HFFc6 (cell line): ENCODE data around the gene MROH2B. TPM values are rescaled to one million over a fixed set of nuclear protein-coding genes. Genes with fewer than 3 reads are reported as not detected.

Experiments
- DNase-seq: peaks from one replicate; pipeline ENCODE4 v3.0.0-alpha.2; 2018
- H3K27ac Mint-ChIP-seq: 2 replicates; pipeline ENCODE4 v1.8.0; 2020; ENCODE audit warnings: mild to moderate bottlenecking, mixed read lengths
- H3K27me3 Mint-ChIP-seq: 2 replicates; pipeline ENCODE4 v1.8.0; 2021; ENCODE audit warnings: mild to moderate bottlenecking, moderate library complexity, mixed read lengths; ENCODE audit not compliant: insufficient read depth
- H3K36me3 Mint-ChIP-seq: 2 replicates; pipeline ENCODE4 v1.8.0; 2021; ENCODE audit warnings: low read depth, mixed read lengths
- H3K4me1 Mint-ChIP-seq: 2 replicates; pipeline ENCODE4 v1.8.0; 2020; ENCODE audit warnings: low read depth, mixed read lengths
- H3K4me3 Mint-ChIP-seq: 2 replicates; pipeline ENCODE4 v1.8.0; 2020; ENCODE audit warnings: mild to moderate bottlenecking, moderate library complexity, mixed read lengths
- H3K9me3 Mint-ChIP-seq: 2 replicates; pipeline ENCODE4 v1.8.0; 2020; ENCODE audit warnings: mild to moderate bottlenecking, mixed read lengths
- total RNA-seq, 6 experiments: library from RNA; stranded (reverse); fragmentation: NEBNext Ultra II Directional; extraction: Animal tissue kit (Norgen Biotek cat#: 25700); gene quantifications; 2 replicates in 1 of 6; 3 replicates in 5 of 6; pipeline ENCODE4 v1.2.3, GENCODE V29; 2021
- TF ChIP-seq, protein P1 (sequence below): fragments of 200-600 bp; sonication (generic); IDR thresholded peaks from 2 replicates; pipeline ENCODE4 v1.5.0; 2021; ENCODE audit warnings: antibody characterized with exemption, mild to moderate bottlenecking

The MROH2B gene
- total RNA-seq, 6 experiments from 2014 or later, result not detected

DNA sequence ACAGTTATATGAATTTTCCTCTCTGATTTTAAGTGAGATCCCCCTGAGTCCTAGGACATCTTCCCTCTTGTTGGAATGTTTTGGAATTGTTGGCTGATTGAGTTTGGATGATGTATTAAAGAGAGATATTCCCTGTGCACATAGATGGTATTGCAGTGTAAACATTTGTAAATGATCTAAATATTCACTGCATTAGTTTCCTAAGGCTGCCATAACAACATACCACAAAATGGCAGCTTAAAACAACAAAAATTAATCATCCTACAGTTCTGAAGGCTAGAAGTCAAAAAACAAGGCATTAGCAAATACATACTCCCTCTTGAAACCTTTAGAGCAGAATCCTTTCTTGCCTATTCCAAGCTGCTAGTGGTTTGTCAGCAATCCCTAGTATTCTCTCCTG is 38.0 kb upstream of the MROH2B start:
- Mint-ChIP-seq H3K36me3 (peaks cover 10% of the 10 kb centered on the region; the same call in 1 of the 2 replicates), H3K4me1 (peaks cover 58% of the 10 kb centered on the region), H3K4me3 (peak overlapping the region; percentile 1; the same call in 1 of the 2 replicates), H3K27me3 (0 out of 2 replicates have a peak, but pooled peaks cover 1% of the 10 kb centered on the region), H3K27ac (peak overlapping the region; percentile 63; the same call in 1 of the 2 replicates), H3K9me3 (no peaks in the 10 kb centered on the region)
- peak; percentile 46 for DNase-seq
- TF ChIP-seq, protein P1, sequence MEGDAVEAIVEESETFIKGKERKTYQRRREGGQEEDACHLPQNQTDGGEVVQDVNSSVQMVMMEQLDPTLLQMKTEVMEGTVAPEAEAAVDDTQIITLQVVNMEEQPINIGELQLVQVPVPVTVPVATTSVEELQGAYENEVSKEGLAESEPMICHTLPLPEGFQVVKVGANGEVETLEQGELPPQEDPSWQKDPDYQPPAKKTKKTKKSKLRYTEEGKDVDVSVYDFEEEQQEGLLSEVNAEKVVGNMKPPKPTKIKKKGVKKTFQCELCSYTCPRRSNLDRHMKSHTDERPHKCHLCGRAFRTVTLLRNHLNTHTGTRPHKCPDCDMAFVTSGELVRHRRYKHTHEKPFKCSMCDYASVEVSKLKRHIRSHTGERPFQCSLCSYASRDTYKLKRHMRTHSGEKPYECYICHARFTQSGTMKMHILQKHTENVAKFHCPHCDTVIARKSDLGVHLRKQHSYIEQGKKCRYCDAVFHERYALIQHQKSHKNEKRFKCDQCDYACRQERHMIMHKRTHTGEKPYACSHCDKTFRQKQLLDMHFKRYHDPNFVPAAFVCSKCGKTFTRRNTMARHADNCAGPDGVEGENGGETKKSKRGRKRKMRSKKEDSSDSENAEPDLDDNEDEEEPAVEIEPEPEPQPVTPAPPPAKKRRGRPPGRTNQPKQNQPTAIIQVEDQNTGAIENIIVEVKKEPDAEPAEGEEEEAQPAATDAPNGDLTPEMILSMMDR, result peak; percentile 18; the same call in 1 of the 2 replicates

DNA sequence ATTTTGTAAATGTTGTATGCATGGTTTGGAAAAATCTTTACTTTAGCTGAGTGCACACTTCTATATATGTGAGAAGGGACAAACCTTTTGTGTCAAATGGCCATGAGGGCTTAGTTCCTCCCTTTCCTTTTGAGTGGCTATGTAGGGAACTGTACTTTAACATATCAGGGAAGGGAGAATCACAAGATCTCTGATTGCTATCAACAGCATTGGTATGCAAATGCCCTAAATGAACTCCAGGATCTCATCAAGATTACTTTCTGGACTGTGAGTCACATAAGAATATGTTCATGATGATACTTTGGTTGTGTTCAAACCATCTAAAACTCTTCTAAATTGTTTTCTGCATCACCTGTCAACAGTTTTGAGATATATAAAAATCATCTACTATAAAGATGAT is 31.2 kb upstream of the MROH2B start:
- Mint-ChIP-seq H3K9me3 (no peaks in the 10 kb centered on the region), H3K27me3 (no peaks in the 10 kb centered on the region), H3K36me3 (peaks cover 3% of the 10 kb centered on the region; the same call in 1 of the 2 replicates), H3K4me1 (no peaks in the 10 kb centered on the region; the same call in 1 of the 2 replicates), H3K27ac (no peak overlapping the region), H3K4me3 (no peak overlapping the region)
- TF ChIP-seq, protein P1, result no peak
- DNase-seq, result no peak

DNA sequence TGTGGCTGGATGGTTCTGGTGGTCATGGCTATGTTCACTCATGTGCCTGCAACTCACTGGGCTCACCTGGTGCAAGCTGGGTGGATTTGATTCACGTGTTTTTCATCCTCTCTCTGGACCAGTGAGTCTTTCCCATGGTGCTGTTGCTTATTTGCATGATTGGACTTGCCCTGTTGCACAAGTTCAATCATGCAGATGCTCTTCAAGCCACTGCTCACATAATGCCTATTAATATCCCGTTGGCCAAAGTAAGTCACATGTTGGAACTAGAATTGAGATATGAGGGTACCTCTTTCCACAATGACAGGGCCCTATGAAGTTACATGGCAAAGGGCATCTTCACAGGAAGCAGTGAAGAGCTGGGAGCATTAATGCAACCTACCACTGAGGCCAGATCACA is 26.5 kb upstream of the MROH2B start:
- Mint-ChIP-seq H3K36me3 (no peaks in the 10 kb centered on the region; the same call in 1 of the 2 replicates), H3K4me3 (no peak overlapping the region), H3K4me1 (peaks cover 10% of the 10 kb centered on the region; the same call in 1 of the 2 replicates), H3K9me3 (peaks cover 2% of the 10 kb centered on the region; the same call in 1 of the 2 replicates), H3K27ac (no peak overlapping the region), H3K27me3 (no peaks in the 10 kb centered on the region)
- no peak for DNase-seq
- TF ChIP-seq, protein P1, result no peak

DNA sequence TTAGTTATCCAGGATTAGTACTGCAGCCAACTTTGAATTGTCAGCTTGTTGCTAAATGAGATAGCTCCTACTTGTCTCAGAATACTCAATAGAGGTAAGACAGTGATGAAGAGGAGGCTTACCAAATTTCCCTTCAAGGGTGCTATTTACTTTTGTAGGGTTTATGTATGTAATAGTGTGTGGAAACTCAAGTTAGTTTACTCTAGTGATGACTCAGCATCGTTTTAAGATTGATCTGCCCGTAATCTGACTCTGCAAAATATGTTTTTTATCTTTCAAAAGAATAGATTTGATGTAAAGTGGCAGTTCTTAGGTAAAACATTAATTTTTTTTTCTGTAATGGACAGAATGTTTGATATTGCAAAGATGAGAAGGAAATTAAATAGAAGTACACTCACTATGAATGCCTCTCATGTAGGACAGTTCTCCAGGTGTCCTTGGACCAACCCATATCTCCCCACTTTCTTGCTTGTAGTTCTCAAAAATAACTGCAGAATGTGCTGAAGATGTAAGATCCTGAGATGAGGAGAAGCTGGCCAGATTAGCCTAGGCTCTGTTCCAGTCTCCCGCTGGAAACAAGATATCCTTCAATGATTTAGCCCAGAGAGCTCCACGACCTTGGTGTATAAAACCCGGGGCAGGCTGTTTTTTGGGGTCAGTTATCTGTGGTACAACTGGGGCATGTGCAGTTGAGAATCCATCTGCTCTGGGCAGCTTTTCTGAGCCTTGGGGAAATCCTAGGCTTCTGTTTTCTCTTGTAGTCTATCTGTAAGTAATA is 24.4 kb upstream of the MROH2B start:
- no peak overlapping the region for H3K4me3 Mint-ChIP-seq
- no peak for DNase-seq
- no peaks in the 10 kb centered on the region; the same call in 1 of the 2 replicates for H3K36me3 Mint-ChIP-seq
- TF ChIP-seq, protein P1, result no peak
- H3K27me3 Mint-ChIP-seq, result no peaks in the 10 kb centered on the region
- H3K27ac Mint-ChIP-seq, result no peak overlapping the region
- H3K4me1 Mint-ChIP-seq, result peaks cover 10% of the 10 kb centered on the region; the same call in 1 of the 2 replicates
- H3K9me3 Mint-ChIP-seq, result peaks cover 11% of the 10 kb centered on the region; the same call in 1 of the 2 replicates

DNA sequence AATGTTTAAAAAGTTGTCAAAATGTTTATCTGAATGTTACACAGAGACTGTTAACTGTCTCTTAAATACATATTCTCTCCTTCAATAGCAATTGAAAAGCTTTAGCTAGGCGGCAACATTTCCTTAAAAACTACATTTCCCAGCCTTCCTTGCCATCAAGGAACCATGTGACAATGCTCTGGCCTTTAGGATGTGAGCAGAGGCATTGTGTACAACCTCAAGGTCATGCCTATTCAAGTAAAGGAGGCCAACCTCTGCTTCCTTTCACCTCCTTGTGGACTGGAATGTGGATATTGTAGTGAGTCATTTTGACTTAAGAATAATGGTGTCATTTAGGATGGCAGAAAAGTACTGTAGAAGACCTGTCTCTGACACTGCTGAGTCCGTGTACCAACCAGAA is 23.7 kb upstream of the MROH2B start:
- Mint-ChIP-seq H3K27me3 (no peaks in the 10 kb centered on the region), H3K4me3 (no peak overlapping the region)

More for the DNA sequence above, 23.7 kb upstream of the MROH2B start:
- no peaks in the 10 kb centered on the region; the same call in 1 of the 2 replicates for H3K36me3 Mint-ChIP-seq
- no peak overlapping the region for H3K27ac Mint-ChIP-seq
- H3K9me3 Mint-ChIP-seq, result peaks cover 11% of the 10 kb centered on the region; the same call in 1 of the 2 replicates
- peaks cover 10% of the 10 kb centered on the region; the same call in 1 of the 2 replicates for H3K4me1 Mint-ChIP-seq
- TF ChIP-seq, protein P1, result no peak
- no peak for DNase-seq
